ENCODE results near the gene RASAL1. TPM values are rescaled to one million over a fixed set of nuclear protein-coding genes. Genes with fewer than 3 reads are reported as not detected.

The RASAL1 gene
- total and polyA plus RNA-seq, 2 experiments from 2014 or later, result 0.24 to 0.33 TPM

- TF ChIP-seq CTCF (IDR thresholded peaks at IDR 0.05; ENCODE audit: low read depth, low read length), result no peak
- Histone ChIP-seq H3K4me3 (no peak overlapping the region), H3K9me3 (ENCODE audit: low read depth) (no peaks in the 10 kb centered on the region), H3K36me3 (no peaks in the 10 kb centered on the region), H3K27me3 (no peaks in the 10 kb centered on the region), H3K27ac (no peak overlapping the region), H3K4me1 (ENCODE audit: low read depth) (no peaks in the 10 kb centered on the region)
- DNase-seq (ENCODE audit: low read depth in 1 of 2, low spot score in 1 of 2), result no peak
Observed at GRCh38 chr12:113069751-113070116, 65.8 kb downstream of the RASAL1 start.

DNA sequence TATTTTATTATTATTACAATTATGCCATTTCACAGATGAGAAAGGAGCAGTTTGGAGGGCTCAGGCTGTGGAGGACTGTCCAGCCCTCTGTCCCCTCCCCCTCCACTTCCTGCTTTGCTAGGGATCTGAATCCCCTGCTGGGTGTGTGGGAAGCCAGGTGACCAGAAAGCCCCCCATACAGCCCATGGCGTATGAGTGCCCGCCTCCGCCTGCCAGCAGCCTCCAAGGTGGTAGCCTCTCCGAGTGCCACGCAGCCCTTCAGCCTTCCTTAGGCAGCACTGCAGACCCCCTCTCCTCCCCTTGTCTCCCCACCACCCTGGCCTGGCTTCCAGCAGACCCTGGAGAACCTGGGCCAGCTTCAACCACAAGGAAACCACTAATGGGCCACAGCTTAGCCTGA is 66.4 kb downstream of the RASAL1 start:
- H3K4me1 ChIP-seq (ENCODE audit: low read depth), result no peaks in the 10 kb centered on the region
- no peaks in the 10 kb centered on the region for H3K36me3 ChIP-seq
- no peak overlapping the region for H3K27ac ChIP-seq
- no peak for TF ChIP-seq CTCF (IDR thresholded peaks at IDR 0.05; ENCODE audit: low read depth, low read length)
- no peak for DNase-seq (ENCODE audit: low read depth in 1 of 2, low spot score in 1 of 2)
- H3K4me3 ChIP-seq, result no peak overlapping the region
- no peaks in the 10 kb centered on the region for H3K9me3 ChIP-seq (ENCODE audit: low read depth)
- no peaks in the 10 kb centered on the region for H3K27me3 ChIP-seq

DNA sequence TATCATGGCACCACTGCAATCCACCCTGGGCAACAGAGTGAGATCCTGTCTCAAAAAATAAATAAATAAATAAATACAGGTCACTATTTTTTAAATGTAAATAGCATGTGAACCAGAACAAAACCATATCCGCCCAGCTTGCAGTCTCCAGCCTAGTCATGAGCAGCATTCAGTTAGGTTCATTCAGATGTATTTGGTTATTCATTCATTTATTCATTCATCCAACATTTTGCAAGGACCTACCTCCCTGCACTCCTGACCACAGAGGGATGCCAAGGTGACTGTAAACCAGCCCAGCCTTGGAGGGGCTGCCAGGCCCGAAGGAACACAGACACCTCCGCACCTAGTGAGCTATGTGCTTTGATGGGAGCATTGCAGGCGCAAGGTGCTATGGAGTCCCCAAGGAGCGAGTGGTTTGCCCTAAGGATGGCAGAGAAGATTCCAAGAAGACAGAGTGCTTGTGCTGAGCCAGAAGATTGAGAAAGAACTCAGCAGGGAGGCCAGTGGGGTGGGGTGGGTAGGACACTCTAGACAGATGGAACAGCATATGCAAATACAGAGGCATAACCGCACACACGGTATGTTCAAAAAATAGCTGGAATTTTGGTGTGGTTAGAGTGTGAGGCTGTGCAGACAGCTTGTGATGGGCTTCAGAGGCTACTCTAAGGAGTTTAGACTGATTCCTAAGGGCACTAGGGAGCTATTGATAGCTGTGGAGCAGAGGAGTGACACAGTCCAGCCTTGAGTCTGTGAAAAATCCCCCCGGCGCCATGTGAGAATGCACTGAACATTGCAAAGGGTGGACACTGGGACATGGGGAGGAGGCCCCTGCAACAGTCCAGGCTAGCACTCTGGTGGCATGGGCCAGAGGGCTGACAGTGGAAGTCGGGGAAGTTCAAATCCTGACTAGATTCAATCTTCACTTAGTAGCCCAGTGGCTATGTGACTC is 67.3 kb downstream of the RASAL1 start:
- DNase-seq (ENCODE audit: low read depth in 1 of 2, low spot score in 1 of 2), result no peak
- Histone ChIP-seq H3K9me3 (ENCODE audit: low read depth) (no peaks in the 10 kb centered on the region), H3K27ac (no peak overlapping the region), H3K27me3 (no peaks in the 10 kb centered on the region), H3K36me3 (no peaks in the 10 kb centered on the region), H3K4me3 (no peak overlapping the region), H3K4me1 (ENCODE audit: low read depth) (no peaks in the 10 kb centered on the region)
- no peak for TF ChIP-seq CTCF (IDR thresholded peaks at IDR 0.05; ENCODE audit: low read depth, low read length)

GRCh38 chr12:113066813-113067400 is 68.7 kb downstream of the RASAL1 start:
- DNase-seq (ENCODE audit: low read depth in 1 of 2, low spot score in 1 of 2), result no peak
- Histone ChIP-seq H3K4me1 (ENCODE audit: low read depth) (no peaks in the 10 kb centered on the region), H3K9me3 (ENCODE audit: low read depth) (no peaks in the 10 kb centered on the region), H3K27me3 (no peaks in the 10 kb centered on the region), H3K36me3 (no peaks in the 10 kb centered on the region), H3K27ac (no peak overlapping the region), H3K4me3 (no peak overlapping the region)
- no peak for TF ChIP-seq CTCF (IDR thresholded peaks at IDR 0.05; ENCODE audit: low read depth, low read length)

DNA sequence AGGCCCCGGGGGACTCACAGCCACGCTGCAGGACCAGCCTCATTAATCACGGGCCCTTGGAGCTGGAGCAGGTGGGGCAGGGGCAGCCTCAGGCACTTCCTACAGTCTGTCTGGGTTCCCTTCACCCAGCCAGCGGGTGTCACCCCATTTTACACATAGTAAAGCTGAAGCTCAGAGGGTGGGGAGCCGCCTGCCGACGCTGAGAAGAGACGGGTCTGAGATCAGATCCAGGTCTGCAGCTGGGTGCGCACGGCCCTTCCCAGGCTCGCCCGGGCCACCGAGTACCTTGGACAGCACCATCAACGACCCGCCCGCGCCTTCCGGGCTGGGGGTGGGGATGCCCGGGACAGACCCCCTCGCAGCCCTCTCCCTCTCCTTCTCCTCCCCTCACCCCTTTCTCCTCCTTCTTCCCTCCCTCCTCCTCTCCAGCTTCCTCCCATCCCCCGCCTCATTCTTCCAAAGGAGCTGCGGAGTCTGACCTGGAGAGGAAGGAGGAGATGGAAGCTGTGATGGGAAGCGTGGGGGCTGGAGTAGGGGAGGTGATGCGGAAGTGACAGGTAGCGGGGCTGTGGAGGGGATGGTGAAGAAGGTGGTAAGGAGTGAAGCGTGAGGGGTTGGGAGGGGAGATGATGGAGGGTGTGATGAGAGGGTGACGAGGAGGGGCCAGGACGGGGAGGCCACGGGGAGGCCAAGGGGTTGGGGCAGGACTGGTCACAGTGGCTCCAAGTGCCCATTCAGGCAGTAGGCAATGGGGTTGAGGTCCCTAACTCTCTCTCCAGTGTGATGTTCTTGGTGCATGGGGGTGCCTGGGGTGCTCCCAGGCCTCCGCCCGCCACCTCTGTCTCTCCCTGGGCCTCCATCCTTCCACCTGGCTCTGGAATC is 70.2 kb downstream of the RASAL1 start:
- Histone ChIP-seq H3K4me1 (ENCODE audit: low read depth) (no peaks in the 10 kb centered on the region), H3K9me3 (ENCODE audit: low read depth) (no peaks in the 10 kb centered on the region), H3K27ac (no peak overlapping the region), H3K4me3 (no peak overlapping the region), H3K36me3 (no peaks in the 10 kb centered on the region), H3K27me3 (no peaks in the 10 kb centered on the region)
- peak; percentile 27 to 71 for DNase-seq (ENCODE audit: low read depth in 1 of 2, low spot score in 1 of 2)
- no peak for TF ChIP-seq CTCF (IDR thresholded peaks at IDR 0.05; ENCODE audit: low read depth, low read length)

Data from cardiac muscle cell (in vitro differentiated cells and primary cell).